ENCODE measurements around the gene KCNIP1.

- TF ChIP-seq POLR2A (IDR thresholded peaks at IDR 0.05) (no peak), CTCF (IDR thresholded peaks at IDR 0.05 in 8 of 11, conservative IDR thresholded peaks at IDR 0.05 in 3 of 11) (no peak), POLR2AphosphoS5 (IDR thresholded peaks at IDR 0.05) (no peak)
These were observed 6.3 kb downstream of the KCNIP1 start for GRCh38 chr5:170510126-170510525.
